B cell (primary cell): ENCODE data around the gene LMO7. TPM values are rescaled to one million over a fixed set of nuclear protein-coding genes. Genes with fewer than 3 reads are reported as not detected.

Experiments used
- ATAC-seq: fragments of 200-7000 bp; cut with Tn5 transposase; one replicate; pipeline ENCODE4 v1.10.0; 2021; ENCODE audit warnings: low read depth, mild to moderate bottlenecking, moderate number of reproducible peaks, moderate library complexity
- CTCF ChIA-PET: fragments of 350-600 bp; sonication (Branson Sonifier 250); formaldehyde crosslinking; loops from one replicate; lab custom pipeline; 2021; ENCODE audit warnings: antibody characterized with exemption, inconsistent platforms; lab: Charles Lee
- POLR2A ChIA-PET: fragments of 350-600 bp; sonication (Branson Sonifier 250); formaldehyde crosslinking; loops from one replicate; lab custom pipeline; 2021; ENCODE audit warnings: antibody characterized with exemption; lab: Charles Lee
- DNase-seq: peaks from one replicate; pipeline ENCODE4 v3.0.0; 2013
- H2AFZ ChIP-seq: 2 replicates; pipeline ENCODE4 v1.6.1; 2012; ENCODE audit warnings: mild to moderate bottlenecking, low read depth, low read length; ENCODE audit not compliant: insufficient read depth, poor library complexity, severe bottlenecking
- H3K27ac ChIP-seq, 2 donors: 1 replicate in 1 of 2; 2 replicates in 1 of 2; pipeline ENCODE4 v1.5.1; 2012 to 2013; ENCODE audit warnings: low read length in 2 of 2, mild to moderate bottlenecking in 2 of 2, moderate library complexity in 1 of 2
- H3K27me3 ChIP-seq, 4 experiments: fragments of 200-600 bp in 1 of 4; sonication (generic) in 1 of 4; replicated peaks in 1 of 4; 1 replicate in 2 of 4; 2 replicates in 2 of 4; pipeline versions ENCODE4 v1.6.1 to v1.7.0; 2013 to 2016; ENCODE audit warnings: low read length in 3 of 4, mild to moderate bottlenecking in 2 of 4, mixed read lengths in 1 of 4, moderate library complexity in 1 of 4; ENCODE audit not compliant: insufficient read depth in 4 of 4, control insufficient read depth in 3 of 4; ENCODE audit errors: control extremely low read depth in 1 of 4
- H3K36me3 ChIP-seq, 2 experiments: replicated peaks in 1 of 2; 1 replicate in 1 of 2; 2 replicates in 1 of 2; pipeline versions ENCODE4 v1.6.1 to v1.7.1; 2013; ENCODE audit warnings: low read length in 1 of 2; ENCODE audit not compliant: insufficient read depth in 2 of 2, control insufficient read depth in 1 of 2; ENCODE audit errors: control extremely low read depth in 1 of 2, extremely low read depth in 1 of 2
- H3K4me1 ChIP-seq, 2 donors: fragments of 200-600 bp in 1 of 2; sonication (generic) in 1 of 2; 1 replicate in 1 of 2; 2 replicates in 1 of 2; pipeline versions ENCODE4 v1.5.1 to v1.6.1; 2013 to 2017; ENCODE audit warnings: low read length in 2 of 2; ENCODE audit not compliant: control insufficient read depth in 2 of 2, insufficient read depth in 2 of 2
- H3K4me2 ChIP-seq: replicated peaks from 2 replicates; pipeline ENCODE3; 2012; ENCODE audit warnings: mild to moderate bottlenecking, low read depth, low read length; ENCODE audit not compliant: poor library complexity, severe bottlenecking
- H3K4me3 ChIP-seq, 5 experiments: fragments of 200-600 bp in 1 of 5; sonication (generic) in 1 of 5; 1 replicate in 3 of 5; 2 replicates in 2 of 5; pipeline versions ENCODE4 v1.5.1 to v1.7.0; 2011 to 2016; ENCODE audit warnings: low read length in 4 of 5, mild to moderate bottlenecking in 4 of 5, low read depth in 2 of 5, control low read depth in 1 of 5, moderate library complexity in 1 of 5; ENCODE audit not compliant: insufficient read depth in 1 of 5; ENCODE audit errors: control extremely low read depth in 1 of 5, extremely low read depth in 1 of 5
- H3K79me2 ChIP-seq: fragments of 200-600 bp; sonication (generic); one replicate; pipeline ENCODE4 v1.6.0; 2016; ENCODE audit warnings: low read length; ENCODE audit not compliant: control insufficient read depth, insufficient read depth
- H3K9ac ChIP-seq: fragments of 200-600 bp; sonication (generic); 2 replicates; pipeline ENCODE4 v1.6.1; 2017; ENCODE audit warnings: mild to moderate bottlenecking, low read length, moderate library complexity
- H3K9me3 ChIP-seq, 3 donors: one replicate each; pipeline versions ENCODE4 v1.6.1 to v1.7.1; 2013; ENCODE audit warnings: low read length in 2 of 3; ENCODE audit not compliant: control insufficient read depth in 2 of 3, insufficient read depth in 1 of 3; ENCODE audit errors: control extremely low read depth in 1 of 3
- H4K20me1 ChIP-seq: 2 replicates; pipeline ENCODE4 v1.6.0; 2012; ENCODE audit warnings: mild to moderate bottlenecking, low read length; ENCODE audit not compliant: insufficient read depth, control insufficient read depth, poor library complexity, severe bottlenecking
- H3K27ac Mint-ChIP-seq: one replicate; pipeline ENCODE4 v1.8.0; 2021; ENCODE audit warnings: mixed read lengths
- H3K27me3 Mint-ChIP-seq: one replicate; pipeline ENCODE4 v1.8.0; 2021; ENCODE audit warnings: mixed read lengths
- H3K4me1 Mint-ChIP-seq: one replicate; pipeline ENCODE4 v1.8.0; 2021; ENCODE audit warnings: mixed read lengths
- H3K4me3 Mint-ChIP-seq: one replicate; pipeline ENCODE4 v1.8.0; 2021; ENCODE audit warnings: mixed read lengths
- H3K9me3 Mint-ChIP-seq: one replicate; pipeline ENCODE4 v1.8.0; 2022; ENCODE audit warnings: mixed read lengths; ENCODE audit not compliant: insufficient read depth
- CTCF ChIP-seq: fragments of 200-600 bp; IDR thresholded peaks from one replicate; pipeline ENCODE4 v1.8.0; 2022; ENCODE audit warnings: antibody characterized with exemption, mild to moderate bottlenecking
- EZH2 ChIP-seq: IDR thresholded peaks from 2 replicates; pipeline ENCODE4 v1.6.1; 2012; ENCODE audit warnings: borderline replicate concordance, low read depth, mild to moderate bottlenecking, moderate library complexity, low read length; ENCODE audit not compliant: insufficient read depth, poor library complexity, severe bottlenecking
- WGBS: methylation state at CpG from one replicate; pipeline ENCODE4 v1.1.5; 2013; ENCODE audit warnings: missing lambda C conversion rate; ENCODE audit not compliant: insufficient coverage; 5-methylcytosine and 5-hydroxymethylcytosine counted together
- intact Hi-C: fragments of 100-400 bp; cut with micrococcal nuclease; formaldehyde crosslinking; loops from one replicate; pipeline ENCODE4 v1.10.0; 2022
- polyA plus RNA-seq: library from polyadenylated mRNA; depleted of rRNA; stranded (reverse); fragments of >200 nt; gene quantifications from 2 replicates; pipeline ENCODE4 v1.2.3, GENCODE V29; 2012
- total RNA-seq, 2 donors: library from RNA; stranded (reverse); fragments of 120-200 nt in 1 of 2; gene quantifications; 1 replicate in 1 of 2; 2 replicates in 1 of 2; pipeline versions ENCODE4 v1.2.3 to v1.2.4, GENCODE V29; 2013 to 2022

LMO7 gene
- total and polyA plus RNA-seq, 2 donors (not counting 1 experiment from before 2014, with no cell fraction given), result 7.8 to 17.4 TPM

GRCh38 chr13:75596657-75597182, 39.4 kb upstream of the LMO7 start:
- Mint-ChIP-seq H3K27ac (no peak overlapping the region), H3K27me3 (no peaks in the 10 kb centered on the region), H3K4me3 (no peak overlapping the region), H3K9me3 (no peaks in the 10 kb centered on the region), H3K4me1 (no peaks in the 10 kb centered on the region)
- H2AFZ ChIP-seq, result no peak overlapping the region
- no peaks in the 10 kb centered on the region for H3K27me3 ChIP-seq
- no peak overlapping the region for H3K27ac ChIP-seq
- peaks cover 1 to 8% of the 10 kb centered on the region in 2 experiments for H3K36me3 ChIP-seq
- DNase-seq, result no peak
- intact Hi-C loops, result no loop called here
- CTCF ChIA-PET, result no interaction called here
- whole genome bisulfite sequencing, result no CpG with 5 or more reads among the region's 1 CpG
- H3K4me1 ChIP-seq, result no peaks in the 10 kb centered on the region
- no peaks in the 10 kb centered on the region for H3K79me2 ChIP-seq
- no peaks in the 10 kb centered on the region for H4K20me1 ChIP-seq
- H3K9ac ChIP-seq, result no peak overlapping the region
- no peak overlapping the region for H3K4me2 ChIP-seq
- TF ChIP-seq EZH2 (no peak), CTCF (no peak)
- POLR2A ChIA-PET, result no interaction called here
- H3K4me3 ChIP-seq, result no peak overlapping the region
- no peaks in the 10 kb centered on the region for H3K9me3 ChIP-seq
- ATAC-seq, result no peak

GRCh38 chr13:75600371-75600770, 35.8 kb upstream of the LMO7 start:
- Histone ChIP-seq H2AFZ (no peak overlapping the region), H3K4me2 (no peak overlapping the region), H4K20me1 (no peaks in the 10 kb centered on the region), H3K27me3 (no peaks in the 10 kb centered on the region), H3K36me3 (peaks cover 1 to 9% of the 10 kb centered on the region in 2 experiments), H3K27ac (no peak overlapping the region), H3K4me3 (no peak overlapping the region), H3K9me3 (no peaks in the 10 kb centered on the region), H3K9ac (no peak overlapping the region), H3K4me1 (no peaks in the 10 kb centered on the region), H3K79me2 (no peaks in the 10 kb centered on the region)
- 60% methylated on average over 1 of the region's 4 CpGs for WGBS
- DNase-seq (no peak), ATAC-seq (no peak)
- TF ChIP-seq CTCF (no peak), EZH2 (no peak)
- no peaks in the 10 kb centered on the region for H3K4me1 Mint-ChIP-seq
- H3K9me3 Mint-ChIP-seq, result no peaks in the 10 kb centered on the region
- no peak overlapping the region for H3K27ac Mint-ChIP-seq
- CTCF ChIA-PET, result no interaction called here
- POLR2A ChIA-PET, result no interaction called here
- intact Hi-C loops, result no loop called here
- no peak overlapping the region for H3K4me3 Mint-ChIP-seq
- H3K27me3 Mint-ChIP-seq, result no peaks in the 10 kb centered on the region
